HepG2 (cell line): Measurements from ENCODE around the gene TM9SF4. TPM values are rescaled to one million over a fixed set of nuclear protein-coding genes. Genes with fewer than 3 reads are reported as not detected.
A peak's percentile ranks its signal among the peaks of the same experiment; 100 is the strongest.

Source experiments
- FOXO1 ChIP-seq: sonication (generic); formaldehyde crosslinking; IDR thresholded peaks from 2 replicates; pipeline ENCODE4 v1.4.0; 2020; ENCODE audit warnings: missing genetic modification reagents
- HNF1B ChIP-seq: sonication (generic); formaldehyde crosslinking; IDR thresholded peaks from 2 replicates; pipeline ENCODE4 v1.5.1; 2020; ENCODE audit warnings: mild to moderate bottlenecking, moderate library complexity, missing genetic modification reagents
- IRF2 ChIP-seq: IDR thresholded peaks from 2 replicates; pipeline ENCODE4 v1.6.1; 2018; ENCODE audit warnings: missing genetic modification reagents, missing compliant biosample characterization
- NR0B2 ChIP-seq: sonication (generic); formaldehyde crosslinking; IDR thresholded peaks from 2 replicates; pipeline ENCODE4 v1.4.0; 2020; ENCODE audit warnings: mild to moderate bottlenecking, missing genetic modification reagents
- NR2C2 ChIP-seq: sonication (generic); formaldehyde crosslinking; IDR thresholded peaks from 2 replicates; pipeline ENCODE4 v1.4.0; 2020; ENCODE audit warnings: missing genetic modification reagents, mild to moderate bottlenecking, moderate library complexity, borderline replicate concordance
- PAF1 ChIP-seq: IDR thresholded peaks from 2 replicates; pipeline ENCODE4 v1.6.1; 2016; ENCODE audit warnings: missing genetic modification reagents, missing compliant biosample characterization
- PAXIP1 ChIP-seq: sonication (generic); formaldehyde crosslinking; conservative IDR thresholded peaks from 2 replicates; pipeline ENCODE4 v1.4.0; 2020; ENCODE audit warnings: mild to moderate bottlenecking, missing genetic modification reagents, moderate library complexity
- PHF5A ChIP-seq: IDR thresholded peaks from one replicate; pipeline ENCODE4 v1.6.1; 2018; ENCODE audit warnings: low read depth, missing genetic modification reagents; ENCODE audit not compliant: unreplicated experiment
- PHF8 ChIP-seq: sonication (generic); formaldehyde crosslinking; IDR thresholded peaks from 2 replicates; pipeline ENCODE4 v1.5.0; 2020; ENCODE audit warnings: missing genetic modification reagents
- RAD21 ChIP-seq: fragments of 450-650 bp; formaldehyde crosslinking; IDR thresholded peaks from 2 replicates; pipeline ENCODE4 v1.5.0; 2020; ENCODE audit warnings: mild to moderate bottlenecking
- REPIN1 ChIP-seq: sonication (generic); formaldehyde crosslinking; IDR thresholded peaks from 2 replicates; pipeline ENCODE4 v1.8.0; 2022; ENCODE audit warnings: missing genetic modification reagents, low read depth, mild to moderate bottlenecking, borderline replicate concordance
- TAF15 ChIP-seq: fragments of 200-400 bp; formaldehyde crosslinking; IDR thresholded peaks from one replicate; pipeline ENCODE4 v1.6.1; 2018; ENCODE audit warnings: mild to moderate bottlenecking, low read depth, low read length; ENCODE audit not compliant: poor library complexity, severe bottlenecking
- TCF7 ChIP-seq: sonication (generic); IDR thresholded peaks from 2 replicates; pipeline ENCODE4 v1.6.1; 2016; ENCODE audit warnings: antibody characterized with exemption, low read depth
- ZNF577 ChIP-seq: sonication (generic); formaldehyde crosslinking; IDR thresholded peaks from 2 replicates; pipeline ENCODE4 v1.4.0; 2020; ENCODE audit warnings: mild to moderate bottlenecking, low read depth, missing genetic modification reagents, borderline replicate concordance
- ZNF607 ChIP-seq: sonication (generic); formaldehyde crosslinking; IDR thresholded peaks from 2 replicates; pipeline ENCODE4 v1.5.1; 2020; ENCODE audit warnings: missing genetic modification reagents, mild to moderate bottlenecking, borderline replicate concordance
- ZNF720 ChIP-seq: sonication (generic); formaldehyde crosslinking; IDR thresholded peaks from 2 replicates; pipeline ENCODE4 v1.4.0; 2020; ENCODE audit warnings: missing genetic modification reagents
- polyA plus RNA-seq, 8 experiments: library from polyadenylated mRNA; depleted of rRNA in 3 of 8; stranded (reverse) in 7 of 8; unstranded in 1 of 8; fragments of >200 nt; fragmentation: Illumina TruSeq in 4 of 8; extraction: Trizol in 4 of 8; gene quantifications; 2 replicates each; pipeline versions ENCODE4 v1.2.1 to v1.2.3, GENCODE V29; 2011 to 2016; ENCODE audit warnings: low read depth in 4 of 8, missing spikeins in 1 of 8, mixed read lengths in 1 of 8; ENCODE audit not compliant: insufficient read depth in 1 of 8
- total RNA-seq, 5 experiments: library from RNA; depleted of rRNA; stranded (reverse); fragments of >200 nt; fragmentation: Illumina TruSeq; extraction: Trizol; gene quantifications; 2 replicates each; pipeline ENCODE4 v1.2.3, GENCODE V29; 2016; ENCODE audit warnings: low read depth in 1 of 5

TM9SF4 gene
- total and polyA plus RNA-seq, 2 of the 13 experiments (the other 11 are each of a cell fraction or from before 2014, with no cell fraction given) = 53.5 to 171 TPM

GRCh38 chr20:32111753-32112152, 2.2 kb downstream of the TM9SF4 start (continued):
- TF ChIP-seq FOXO1 (CRISPR knock-in tag) (0 out of 2 replicates have a peak, but pooled peaks have one; percentile 24), ZNF720 (0 out of 2 replicates have a peak, but pooled peaks have one; percentile 60), PAF1 (CRISPR knock-in tag) (0 out of 2 replicates have a peak, but pooled peaks have one; percentile 36), TAF15 (no peak), RAD21 (CRISPR knock-in tag) (0 out of 2 replicates have a peak, but pooled peaks have one; percentile 7), PHF8 (0 out of 2 replicates have a peak, but pooled peaks have one; percentile 10), REPIN1 (CRISPR knock-in tag) (no peak), ZNF607 (CRISPR knock-in tag) (0 out of 2 replicates have a peak, but pooled peaks have one; percentile 15), TCF7 (no peak), ZNF577 (CRISPR knock-in tag) (no peak), NR2C2 (peak; percentile 21; the same call in 1 of the 2 replicates), PAXIP1 (CRISPR knock-in tag) (0 out of 2 replicates have a peak, but pooled peaks have one; percentile 5), HNF1B (CRISPR knock-in tag) (0 out of 2 replicates have a peak, but pooled peaks have one; percentile 30), PHF5A (CRISPR knock-in tag) (no peak), IRF2 (CRISPR knock-in tag) (0 out of 2 replicates have a peak, but pooled peaks have one; percentile 22), NR0B2 (no peak)
